NCI-H128 (cell line): ENCODE results near the gene N4BP2.
A peak's percentile ranks its signal among the peaks of the same experiment; 100 is the strongest.

Source experiments
- DNase-seq: peaks from one replicate; lab custom pipeline; 2025; ENCODE audit not compliant: unreplicated experiment; lab: John Stamatoyannopoulos, UW

N4BP2 gene

DNA sequence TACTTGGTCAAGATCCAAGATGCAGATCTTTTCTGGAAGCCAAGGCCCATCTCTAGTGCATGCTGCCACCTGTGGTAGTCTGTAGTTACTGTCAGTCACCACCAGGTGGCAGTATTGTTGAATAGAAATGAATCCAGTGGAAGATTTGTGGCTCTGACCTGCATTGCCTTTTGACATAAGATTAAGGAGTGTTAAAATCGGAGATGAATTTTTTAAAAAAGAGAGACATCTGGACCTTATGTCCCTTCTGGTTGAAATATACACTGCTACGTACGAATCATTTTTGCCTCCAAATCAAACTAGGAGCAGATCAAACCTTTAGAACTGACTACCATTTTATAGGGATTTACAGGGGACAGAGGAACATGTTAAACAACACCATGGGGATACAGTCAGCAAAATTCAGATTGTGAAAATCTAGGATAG, 93.3 kb downstream of the N4BP2 start:
- DNase-seq = peak; percentile 12

DNA sequence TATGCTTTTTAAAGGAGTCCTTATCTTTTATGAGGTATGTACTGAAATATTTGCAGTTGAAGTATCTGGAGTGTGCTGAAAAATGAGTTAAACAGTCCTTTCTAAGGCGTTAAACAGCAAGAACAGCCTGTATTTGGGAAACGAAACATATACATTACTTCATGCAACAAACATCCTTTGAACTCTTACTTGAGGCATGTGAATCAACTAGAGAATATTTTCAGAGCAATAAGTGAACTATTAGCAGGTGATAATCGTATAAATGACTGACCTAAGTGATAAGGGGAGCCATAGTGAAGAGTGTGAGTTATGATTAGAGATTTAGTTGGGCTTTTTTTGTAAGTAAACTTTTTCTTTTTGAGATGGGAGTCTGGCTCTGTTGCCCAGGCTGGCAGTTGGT, 94.3 kb downstream of the N4BP2 start:
- DNase-seq = no peak

DNA sequence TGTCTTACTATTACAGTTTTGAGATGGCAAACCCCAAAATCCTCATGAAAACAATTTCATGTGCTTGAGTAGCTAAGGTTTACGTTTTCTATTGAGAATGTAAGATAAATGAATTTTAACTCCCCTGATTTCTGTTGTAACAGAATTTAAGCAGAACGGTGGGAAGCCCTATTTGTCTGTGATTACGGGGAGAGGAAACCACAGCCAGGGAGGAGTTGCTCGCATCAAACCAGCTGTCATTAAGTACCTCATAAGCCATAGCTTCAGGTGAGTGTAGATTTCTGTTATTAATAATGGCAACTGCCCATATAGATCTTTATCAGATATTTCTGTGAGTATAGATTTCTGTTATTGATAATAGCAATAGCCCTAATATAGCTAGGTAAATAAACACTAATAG, 96.0 kb downstream of the N4BP2 start:
- no peak for DNase-seq

DNA sequence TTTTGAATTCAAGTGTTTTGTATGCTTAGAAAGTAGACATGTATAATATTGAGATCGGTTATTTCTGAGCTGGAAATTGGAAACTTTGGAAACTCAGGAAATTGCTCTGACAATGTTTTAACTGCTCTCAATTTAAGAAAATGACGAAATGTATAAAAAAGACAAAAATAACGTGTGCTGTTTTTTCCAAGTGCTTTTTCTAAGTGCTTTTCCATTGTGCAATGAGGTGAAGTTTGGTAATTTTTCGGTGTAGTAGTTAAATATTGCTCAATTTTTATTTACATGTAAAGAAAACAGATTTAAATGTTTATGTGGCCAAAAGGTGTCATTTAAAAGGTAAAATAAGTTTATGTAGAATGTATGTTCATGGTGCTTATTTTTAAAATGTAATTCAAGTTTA, 100.8 kb downstream of the N4BP2 start:
- no peak for DNase-seq

DNA sequence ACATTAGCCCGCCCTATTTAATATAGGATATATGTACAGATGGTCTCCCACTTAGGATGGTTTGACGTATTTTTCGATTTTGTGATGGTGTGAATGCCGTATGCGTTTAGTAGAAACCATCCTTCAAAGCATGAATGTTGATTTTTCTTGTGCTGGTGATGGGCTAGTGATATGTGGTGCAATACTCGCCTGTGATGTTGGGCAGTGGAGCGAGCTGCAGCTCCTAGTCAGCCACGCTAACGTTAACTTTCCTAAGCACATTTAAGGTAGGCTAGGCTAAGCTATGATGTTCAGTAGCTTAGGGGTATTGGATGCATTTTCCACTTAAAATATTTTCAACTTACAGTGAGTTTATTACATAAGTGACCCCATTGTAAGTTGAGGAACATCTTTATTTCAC, 103.6 kb downstream of the N4BP2 start:
- DNase-seq = no peak

DNA sequence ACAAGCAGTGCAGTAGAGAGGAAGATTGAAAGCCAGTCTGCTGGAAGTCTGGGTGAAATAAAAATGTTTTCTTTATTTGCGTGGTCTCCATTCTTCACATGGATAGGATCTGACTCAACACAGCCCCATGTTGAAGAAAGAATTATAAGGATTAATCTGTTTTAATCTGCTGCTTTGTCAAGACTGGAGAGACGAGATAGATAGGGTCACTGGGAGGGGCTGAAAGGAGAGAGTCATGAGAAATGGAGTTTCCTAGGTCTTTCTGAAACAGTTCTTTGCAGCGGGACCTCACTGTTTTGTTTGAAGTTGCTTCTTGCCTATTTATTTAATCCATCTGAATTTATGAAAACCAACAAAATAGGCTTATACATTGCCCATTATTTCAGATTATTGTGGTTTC, 107.8 kb downstream of the N4BP2 start:
- no peak for DNase-seq

DNA sequence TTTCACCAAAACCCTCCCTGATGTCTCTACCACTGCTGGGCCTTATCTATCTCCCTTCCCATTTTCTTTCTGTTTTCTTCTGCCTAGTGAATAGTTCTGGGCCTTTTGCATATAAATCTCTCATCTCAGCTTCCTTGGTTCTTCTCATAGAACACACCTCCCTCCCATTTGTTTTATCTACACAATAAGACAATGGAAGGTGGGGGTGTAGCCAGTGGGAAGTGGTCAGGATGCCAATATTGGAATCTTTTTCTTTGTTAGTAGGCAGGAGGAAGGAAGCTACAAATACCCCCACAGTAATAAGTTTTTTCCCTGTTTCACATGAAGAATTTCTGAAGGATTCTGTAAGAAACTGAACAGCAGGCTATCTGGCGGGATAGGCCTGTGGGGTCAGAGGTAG, 109.3 kb downstream of the N4BP2 start:
- DNase-seq = no peak

DNA sequence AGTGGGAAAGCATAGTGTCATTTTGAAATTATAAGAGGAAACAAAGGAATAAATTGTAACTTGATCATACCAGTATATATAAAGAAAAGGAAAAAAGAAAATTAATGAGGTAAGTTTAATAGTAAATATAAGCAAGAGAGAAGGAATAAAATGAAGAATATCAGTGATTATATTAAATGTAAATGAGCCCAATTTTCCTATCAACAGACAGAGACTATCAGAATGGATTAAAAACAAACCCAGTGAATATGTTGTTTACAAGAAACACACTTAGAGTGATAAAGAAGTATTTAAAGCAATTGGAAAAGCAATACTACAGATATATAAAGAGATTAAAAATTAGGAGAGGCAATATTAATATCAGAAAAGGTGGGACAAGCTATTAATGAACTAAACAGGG, 111.4 kb downstream of the N4BP2 start:
- no peak for DNase-seq

DNA sequence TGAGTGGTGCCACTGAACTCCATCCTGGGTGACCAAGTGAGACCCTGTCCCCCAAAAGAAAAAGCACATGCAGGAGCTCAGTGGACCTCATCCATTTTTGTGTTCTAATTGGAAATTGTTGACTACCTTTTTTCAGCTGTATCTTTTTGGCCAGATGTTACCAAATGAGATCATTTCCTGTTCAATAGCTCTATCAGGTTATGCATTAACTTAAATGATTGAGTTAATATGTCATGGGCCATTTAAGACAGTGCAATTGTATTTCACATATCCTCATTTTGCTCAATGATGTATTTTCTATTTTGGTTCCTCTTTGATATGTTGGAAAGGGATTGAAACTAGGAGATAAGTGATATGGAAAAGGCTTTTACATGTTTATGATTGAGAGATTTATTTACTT, 113.9 kb downstream of the N4BP2 start:
- DNase-seq = no peak

DNA sequence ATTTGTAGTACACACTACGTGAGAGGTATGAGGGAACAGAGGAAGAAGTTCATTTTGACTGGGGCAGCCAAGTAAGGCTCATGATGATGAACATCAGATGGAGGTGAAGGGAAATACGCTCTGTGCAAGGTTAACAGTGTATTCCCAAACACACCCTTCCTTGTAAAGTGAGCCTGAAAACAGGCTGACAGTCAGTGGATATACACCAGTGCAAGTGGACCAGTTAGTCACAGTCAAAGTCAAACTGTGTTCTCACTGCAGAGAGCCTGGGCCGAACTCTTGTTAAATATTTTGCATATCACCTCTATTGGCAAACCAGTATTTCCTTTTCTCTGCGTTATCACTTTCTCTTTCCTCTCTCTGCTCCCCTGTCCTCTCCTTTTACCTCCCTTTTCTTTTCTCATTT, 116.8 kb downstream of the N4BP2 start:
- no peak for DNase-seq

DNA sequence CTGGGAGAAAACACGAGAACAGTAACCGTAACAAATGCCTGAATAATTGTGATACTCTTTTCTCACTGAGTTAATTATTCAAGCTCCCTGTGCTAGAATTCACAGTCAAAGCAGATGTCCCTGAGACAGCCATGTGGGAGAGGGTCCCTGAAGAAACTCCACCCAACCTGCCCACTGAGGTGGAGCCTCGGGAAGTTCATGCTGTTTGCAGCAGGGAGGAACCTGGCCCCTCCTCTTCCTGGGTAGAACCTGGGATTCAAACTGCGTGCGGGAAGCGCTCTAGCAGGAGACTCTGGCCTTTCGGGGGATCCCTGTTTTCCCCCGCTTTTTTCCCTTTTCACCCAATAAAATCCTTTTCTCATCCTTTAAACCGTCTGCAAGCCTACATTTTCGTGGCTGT, 120.0 kb downstream of the N4BP2 start:
- DNase-seq = no peak

DNA sequence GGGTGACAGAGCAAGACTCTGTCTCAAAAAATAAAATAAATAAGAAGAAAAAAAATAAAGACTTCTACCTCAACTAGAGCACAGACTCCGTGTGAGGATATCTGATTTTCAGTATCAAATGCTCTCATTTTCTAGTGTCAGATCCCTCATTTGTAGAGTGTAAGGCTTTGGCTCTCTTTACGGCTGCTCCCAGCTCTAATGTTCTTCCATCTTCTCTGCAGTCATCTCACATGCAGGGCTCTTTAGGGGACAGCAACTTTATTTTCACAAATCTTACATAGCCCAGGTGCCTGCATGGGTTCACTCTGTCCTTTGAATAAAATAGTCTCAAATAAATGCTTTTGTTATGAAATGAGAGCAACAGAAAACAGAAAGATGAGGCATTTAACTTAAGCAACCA, 120.9 kb downstream of the N4BP2 start:
- DNase-seq = no peak

DNA sequence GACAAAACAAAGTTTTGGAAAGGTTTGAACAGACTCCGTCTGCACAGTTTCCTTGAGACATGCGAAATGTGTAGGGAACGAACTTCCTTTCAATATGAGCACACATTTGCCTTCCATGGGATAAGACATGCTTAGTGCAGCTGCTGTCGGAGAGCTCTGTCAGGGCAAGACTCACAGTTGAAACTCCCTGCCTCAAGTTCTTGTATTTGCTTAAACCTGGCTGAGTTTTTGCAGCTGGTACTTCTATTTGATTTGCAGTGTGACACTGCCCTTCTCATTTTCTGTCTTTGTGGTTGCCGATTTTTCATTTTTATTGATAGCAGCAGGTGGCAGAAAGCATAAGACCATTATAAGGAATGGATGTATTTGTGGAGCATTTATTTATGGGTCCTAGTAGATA, 122.0 kb downstream of the N4BP2 start:
- DNase-seq = no peak

DNA sequence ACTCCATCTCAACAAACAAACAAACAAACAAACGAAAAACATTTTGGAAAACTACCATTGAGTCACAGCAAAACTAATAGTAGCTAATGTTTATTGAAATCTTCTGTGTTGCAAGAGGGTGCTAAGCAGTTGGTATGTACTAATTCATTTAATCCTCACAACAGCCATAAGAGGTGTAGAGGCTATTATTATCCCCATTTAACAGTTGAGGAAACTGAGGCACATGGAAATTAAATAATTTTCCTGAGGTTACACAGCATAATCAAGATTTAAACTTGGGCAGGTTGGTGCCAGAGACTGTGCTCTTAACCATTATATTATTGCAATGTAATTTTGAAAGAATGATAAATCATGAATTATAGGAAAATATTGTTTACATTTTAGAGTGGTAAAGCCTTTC, 122.7 kb downstream of the N4BP2 start:
- no peak for DNase-seq

DNA sequence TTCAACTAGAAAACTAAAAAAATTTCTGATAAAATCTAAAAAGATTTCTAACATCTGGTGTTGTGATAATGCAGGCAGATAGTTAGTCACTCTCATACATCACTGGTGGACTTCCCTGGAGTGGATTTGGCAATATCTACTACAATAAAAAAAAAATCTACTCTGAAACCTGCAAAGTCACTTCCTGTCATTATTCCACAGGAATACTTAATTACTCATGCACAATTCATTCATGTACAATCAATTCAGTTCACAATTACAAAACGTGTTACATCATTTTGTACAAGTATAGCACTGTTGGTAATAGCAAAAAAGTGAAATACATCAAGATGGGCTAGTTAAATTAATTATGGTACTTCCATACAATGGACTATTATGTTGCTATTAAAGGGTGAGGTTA, 123.7 kb downstream of the N4BP2 start:
- DNase-seq = no peak

DNA sequence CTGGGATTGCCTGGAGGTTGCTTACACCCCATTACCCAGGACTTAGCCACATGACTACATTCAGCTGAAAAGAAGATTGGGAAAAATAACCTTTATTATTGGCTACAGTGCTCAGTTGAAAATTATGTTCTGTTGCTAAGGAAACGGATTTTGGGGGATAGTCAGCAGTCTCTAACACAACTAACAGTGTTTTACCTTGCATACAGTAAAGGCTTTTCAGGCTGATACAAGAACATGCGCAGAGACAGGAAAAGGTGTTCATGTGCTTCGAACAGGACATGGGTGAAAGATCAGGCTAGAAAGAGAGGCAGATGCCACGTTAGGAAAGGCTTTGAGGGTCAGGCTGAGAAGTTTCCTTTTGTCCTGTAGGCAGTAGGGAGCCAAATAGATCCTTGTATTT, 125.4 kb downstream of the N4BP2 start:
- DNase-seq = no peak

DNA sequence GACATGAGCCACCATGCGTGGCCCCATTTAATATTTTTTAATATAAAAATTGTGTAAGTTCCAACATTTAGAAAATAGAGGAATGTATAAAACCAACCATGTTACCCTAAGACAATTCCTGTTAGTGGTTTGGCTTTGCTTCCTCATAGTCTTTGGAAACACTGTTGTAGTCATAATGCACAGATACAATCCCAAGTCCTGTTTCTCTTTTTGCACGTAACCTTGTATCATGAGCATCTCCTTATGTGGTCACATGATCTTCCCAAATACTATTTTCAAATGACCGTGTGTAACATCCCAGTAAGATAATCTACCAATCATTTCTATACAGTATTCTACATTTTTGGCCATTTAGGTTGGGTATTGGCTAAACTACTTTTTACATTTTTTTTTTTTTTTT, 126.3 kb downstream of the N4BP2 start:
- no peak for DNase-seq

DNA sequence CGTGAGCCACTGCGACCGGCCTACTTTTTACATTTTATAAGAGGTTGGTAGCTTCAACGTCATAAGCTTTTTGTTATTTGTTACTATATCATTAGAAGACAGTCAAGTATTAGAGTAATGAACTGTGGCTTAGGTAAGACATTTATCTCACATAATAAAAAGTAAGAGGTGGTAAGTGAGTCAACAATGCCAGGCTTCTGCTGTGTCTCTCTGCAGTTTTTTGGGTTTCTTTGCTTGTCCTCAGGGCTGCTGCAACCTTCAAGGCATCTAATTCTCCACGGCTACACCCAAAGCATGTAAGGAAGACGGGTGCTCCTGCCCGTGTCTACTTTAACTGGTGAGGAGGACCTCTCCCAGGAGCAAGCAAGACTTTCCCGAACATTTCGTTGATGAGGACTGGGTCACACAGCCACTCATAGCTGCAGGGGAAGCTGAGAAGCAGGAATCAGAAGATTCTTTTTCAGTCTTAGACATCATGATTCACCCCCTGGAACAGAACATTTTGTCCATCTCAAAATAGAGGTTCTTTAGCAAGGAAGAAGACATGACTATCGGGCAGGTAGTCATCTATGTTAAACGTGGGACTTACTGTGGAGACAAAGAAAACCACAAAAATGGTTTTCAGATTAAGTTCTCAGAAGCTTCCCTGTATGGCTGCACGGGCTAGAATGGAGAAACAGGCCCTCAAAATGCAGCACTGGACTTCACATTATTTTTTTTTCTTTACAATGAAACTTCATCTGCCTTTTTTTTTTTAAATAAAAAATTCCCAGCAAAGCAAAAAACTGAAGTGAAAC, 127.2 kb downstream of the N4BP2 start:
- no peak for DNase-seq

DNA sequence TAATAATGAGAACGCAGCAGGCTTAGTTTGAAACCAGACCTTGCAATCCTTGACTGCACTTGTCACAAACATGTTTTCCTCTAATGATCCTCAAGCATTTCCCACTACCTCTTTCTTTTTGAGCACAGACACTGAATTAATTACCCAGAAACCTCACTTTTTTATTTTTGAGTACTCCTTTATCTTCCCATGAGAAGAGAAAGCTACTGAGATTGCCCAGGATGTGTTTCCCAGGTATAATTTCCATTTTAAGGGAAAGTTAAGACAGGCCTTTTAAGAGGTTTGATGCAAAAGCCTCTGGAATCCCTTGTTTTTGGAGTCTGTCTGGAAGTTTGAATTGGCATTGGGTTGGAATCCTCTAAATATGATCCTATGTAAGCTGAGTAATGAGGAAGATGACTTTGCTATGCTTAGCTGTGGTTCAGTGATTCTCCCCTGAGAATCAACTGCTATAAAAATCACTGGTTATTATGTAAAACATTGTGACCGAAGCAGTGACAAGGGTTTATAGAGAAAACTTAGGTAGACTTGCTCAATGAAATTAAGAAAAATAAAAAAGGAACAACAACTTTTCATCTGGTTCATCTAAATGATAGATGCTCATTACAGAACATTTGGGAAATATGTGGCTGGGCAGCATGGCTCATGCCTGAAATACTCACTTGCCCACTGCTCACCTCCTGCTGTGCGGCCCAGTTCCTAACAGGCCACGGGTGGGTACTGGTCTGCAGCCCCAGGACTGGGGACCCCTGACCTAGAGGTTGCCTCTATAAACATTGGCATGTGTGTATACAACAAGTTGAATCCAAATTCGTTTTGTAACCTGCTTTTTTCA, 129.4 kb downstream of the N4BP2 start:
- no peak for DNase-seq

DNA sequence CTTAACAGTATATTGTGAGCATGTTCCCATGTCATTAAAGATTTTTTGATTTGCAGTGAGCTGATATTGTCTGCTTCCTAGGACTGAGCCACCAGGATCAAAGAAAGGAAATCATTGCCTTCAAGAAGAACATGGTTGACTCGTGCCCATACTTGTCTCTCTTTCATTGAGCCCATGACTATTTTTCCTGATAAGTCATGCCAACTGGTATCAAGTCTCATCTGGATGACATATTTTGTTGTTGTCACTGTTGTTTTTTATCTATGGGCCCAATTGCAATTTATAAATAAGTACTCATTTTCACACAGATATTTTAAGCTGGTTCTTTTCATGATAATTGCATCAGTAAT, 130.0 kb downstream of the N4BP2 start:
- DNase-seq = no peak

DNA sequence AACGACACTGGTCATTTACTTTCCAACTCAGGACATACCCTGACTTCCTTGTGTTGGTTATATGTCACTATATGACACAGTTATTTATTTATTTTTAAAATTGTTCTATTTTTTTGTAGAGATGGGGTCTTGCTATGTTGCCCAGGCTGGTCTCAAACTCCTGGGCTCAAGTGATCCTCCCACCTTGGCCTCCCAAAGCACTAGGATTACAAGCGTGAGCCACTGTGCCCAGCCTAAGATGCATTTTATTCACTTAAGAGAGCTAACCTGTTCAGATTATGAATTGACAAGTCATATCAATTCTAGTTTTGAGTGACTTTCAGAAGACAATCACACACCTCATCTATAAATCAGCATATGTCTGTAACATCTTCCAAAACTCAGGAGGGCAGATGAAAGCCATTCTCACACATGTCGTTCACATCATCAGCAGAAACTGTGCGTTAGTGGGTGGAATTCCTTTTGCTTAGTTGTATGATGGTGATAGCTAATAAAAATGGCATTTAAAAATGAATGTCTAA, 130.8 kb downstream of the N4BP2 start:
- no peak for DNase-seq

DNA sequence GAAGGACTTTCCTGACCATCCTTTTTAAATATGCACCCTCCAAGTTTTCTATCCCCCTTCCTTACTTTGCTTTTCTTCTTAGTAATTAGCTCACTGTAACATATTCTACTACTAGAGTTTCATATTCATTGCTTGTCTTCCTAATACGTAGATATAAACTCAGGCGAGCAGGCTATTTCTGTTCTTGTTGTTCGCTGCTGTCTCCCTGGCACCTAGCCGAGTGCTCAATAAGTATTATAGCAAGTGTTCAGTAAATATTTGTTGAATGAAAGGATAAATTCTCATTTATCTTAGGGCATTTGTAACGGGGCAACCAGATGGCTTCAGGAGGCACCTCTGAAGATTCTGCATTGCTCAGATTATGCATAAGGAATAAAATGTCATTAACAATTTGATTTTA, 133.4 kb downstream of the N4BP2 start:
- no peak for DNase-seq
